Uterus (tissue), 4 donors: ENCODE results near the gene SDSL. TPM values are rescaled to one million over a fixed set of nuclear protein-coding genes. Genes with fewer than 3 reads are reported as not detected.

Experiments
- DNase-seq, 2 donors: peaks; one replicate each; pipeline ENCODE4 v3.0.0-alpha.2; 2019 to 2020
- H3K27ac ChIP-seq, 2 donors: fragments of 200-600 bp; sonication (generic); 1 replicate in 1 of 2; 2 replicates in 1 of 2; pipeline ENCODE4 v1.5.1; 2016 to 2018
- H3K27me3 ChIP-seq, 2 donors: fragments of 200-600 bp; sonication (generic); one replicate each; pipeline ENCODE4 v1.5.1; 2018 to 2019; ENCODE audit warnings: control low read depth in 1 of 2
- H3K36me3 ChIP-seq, 2 donors: fragments of 200-600 bp; sonication (generic); one replicate each; pipeline ENCODE4 v1.5.1; 2019; ENCODE audit warnings: control low read depth in 1 of 2
- H3K4me1 ChIP-seq, 2 donors: fragments of 200-600 bp; sonication (generic); one replicate each; pipeline ENCODE4 v1.5.1; 2018 to 2019; ENCODE audit warnings: control low read depth in 1 of 2
- H3K4me3 ChIP-seq, 2 donors: fragments of 200-600 bp; sonication (generic); 1 replicate in 1 of 2; 2 replicates in 1 of 2; pipeline ENCODE4 v1.5.1; 2018 to 2019; ENCODE audit warnings: mild to moderate bottlenecking in 1 of 2
- H3K9me3 ChIP-seq, 2 donors: fragments of 200-600 bp; sonication (generic); one replicate each; pipeline ENCODE4 v1.5.1; 2019; ENCODE audit warnings: control low read depth in 1 of 2
- CTCF ChIP-seq, 4 experiments: fragments of 200-600 bp in 2 of 4; fragments of 450-650 bp in 2 of 4; sonication (generic) in 2 of 4; IDR thresholded peaks; one replicate each; pipeline ENCODE4 v1.5.1; 2016 to 2019; ENCODE audit warnings: antibody characterized with exemption in 4 of 4, mild to moderate bottlenecking in 2 of 4, moderate library complexity in 1 of 4
- POLR2A ChIP-seq, 2 donors: fragments of 450-650 bp; IDR thresholded peaks; one replicate each; pipeline ENCODE4 v1.6.1; 2016; ENCODE audit warnings: antibody characterized with exemption in 2 of 2, mild to moderate bottlenecking in 1 of 2, moderate library complexity in 1 of 2
- intact Hi-C: fragments of 100-400 bp; cut with DNase I; formaldehyde crosslinking; loops from one replicate; pipeline ENCODE4 v1.15.1; 2023; ENCODE audit warnings: low total_unique reads
- total RNA-seq, 4 donors: library from RNA; depleted of rRNA in 3 of 4; stranded (reverse); fragments of >200 nt in 3 of 4; gene quantifications; one replicate each; pipeline versions ENCODE4 v1.1.0 to v1.2.4, GENCODE V29; 2014 to 2023
- donor health status: DM: yes; HTN: yes; CAD: no.

SDSL gene
- total RNA-seq, 4 donors from 2014 or later, result 0.26 to 3.0 (median 0.61) TPM; not detected in 1

GRCh38 chr12:113378291-113378690 lies 43.9 kb upstream of the SDSL start:
- Histone ChIP-seq H3K36me3 (no peaks in the 10 kb centered on the region), H3K4me1 (no peaks in the 10 kb centered on the region), H3K9me3 (no peaks in the 10 kb centered on the region), H3K27me3 (no peaks in the 10 kb centered on the region), H3K4me3 (no peak overlapping the region), H3K27ac (no peak overlapping the region)
- no peak for DNase-seq
- TF ChIP-seq POLR2A (IDR thresholded peaks at IDR 0.05) (no peak), CTCF (IDR thresholded peaks at IDR 0.05) (no peak)
- intact Hi-C loops, result no loop called here

- no peaks in the 10 kb centered on the region for H3K36me3 ChIP-seq
- intact Hi-C loops, result no loop called here
- H3K27me3 ChIP-seq, result no peaks in the 10 kb centered on the region
- H3K27ac ChIP-seq, result no peak overlapping the region
- no peak for DNase-seq
- TF ChIP-seq CTCF (IDR thresholded peaks at IDR 0.05) (no peak), POLR2A (IDR thresholded peaks at IDR 0.05) (no peak)
- no peaks in the 10 kb centered on the region for H3K9me3 ChIP-seq
- no peak overlapping the region for H3K4me3 ChIP-seq
- no peaks in the 10 kb centered on the region for H3K4me1 ChIP-seq
Measured at GRCh38 chr12:113381220-113381619, 41.0 kb upstream of the SDSL start.

DNA sequence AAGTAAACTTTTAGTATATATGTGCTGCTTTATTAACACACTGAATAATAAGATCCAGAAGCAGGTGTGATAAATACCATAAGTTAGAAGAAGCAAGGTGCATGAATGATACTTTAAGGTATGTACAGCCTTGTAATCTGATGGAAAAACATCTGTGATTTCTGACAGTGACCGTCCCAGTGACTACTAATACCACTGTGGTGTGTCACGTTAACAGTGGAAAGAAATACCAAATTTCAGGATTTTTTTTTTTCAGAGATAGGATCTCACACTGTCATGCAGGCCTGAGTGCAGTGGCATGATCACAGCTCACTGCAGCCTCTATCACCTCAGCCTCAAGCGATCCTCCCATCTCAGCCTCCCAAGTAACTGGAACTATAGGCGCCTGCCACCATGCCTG lies 40.0 kb upstream of the SDSL start:
- Histone ChIP-seq H3K9me3 (no peaks in the 10 kb centered on the region), H3K4me1 (no peaks in the 10 kb centered on the region), H3K27ac (no peak overlapping the region), H3K27me3 (no peaks in the 10 kb centered on the region), H3K36me3 (no peaks in the 10 kb centered on the region), H3K4me3 (no peak overlapping the region)
- DNase-seq, result no peak
- intact Hi-C loops, result no loop called here
- TF ChIP-seq CTCF (IDR thresholded peaks at IDR 0.05), result no peak
- TF ChIP-seq POLR2A (IDR thresholded peaks at IDR 0.05), result no peak

DNA sequence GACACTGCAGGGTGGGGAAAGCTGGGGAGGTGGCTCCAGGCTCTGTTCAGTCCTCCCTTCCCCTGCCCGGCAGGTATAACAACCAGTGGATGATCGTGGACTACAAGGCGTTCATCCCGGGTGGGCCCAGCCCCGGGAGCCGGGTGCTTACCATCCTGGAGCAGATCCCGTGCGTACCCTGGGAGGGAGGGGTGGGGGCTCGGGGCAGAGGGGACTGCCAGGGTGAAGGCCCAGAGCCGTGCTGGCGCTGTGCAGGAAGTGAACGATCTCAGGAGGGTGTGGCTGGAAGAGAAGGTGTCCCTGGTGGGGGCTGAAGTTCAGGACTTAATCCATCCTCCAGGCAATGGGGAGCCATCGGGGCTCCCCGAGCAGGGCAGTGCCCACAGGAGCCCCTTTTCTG lies 37.4 kb upstream of the SDSL start:
- no peak for TF ChIP-seq POLR2A (IDR thresholded peaks at IDR 0.05)
- no peak for TF ChIP-seq CTCF (IDR thresholded peaks at IDR 0.05)
- H3K27me3 ChIP-seq, result no peaks in the 10 kb centered on the region
- H3K27ac ChIP-seq, result no peak overlapping the region
- DNase-seq, result no peak
- no peaks in the 10 kb centered on the region for H3K36me3 ChIP-seq
- no peaks in the 10 kb centered on the region for H3K4me1 ChIP-seq
- no peaks in the 10 kb centered on the region for H3K9me3 ChIP-seq
- intact Hi-C loops, result no loop called here
- H3K4me3 ChIP-seq, result no peak overlapping the region

DNA sequence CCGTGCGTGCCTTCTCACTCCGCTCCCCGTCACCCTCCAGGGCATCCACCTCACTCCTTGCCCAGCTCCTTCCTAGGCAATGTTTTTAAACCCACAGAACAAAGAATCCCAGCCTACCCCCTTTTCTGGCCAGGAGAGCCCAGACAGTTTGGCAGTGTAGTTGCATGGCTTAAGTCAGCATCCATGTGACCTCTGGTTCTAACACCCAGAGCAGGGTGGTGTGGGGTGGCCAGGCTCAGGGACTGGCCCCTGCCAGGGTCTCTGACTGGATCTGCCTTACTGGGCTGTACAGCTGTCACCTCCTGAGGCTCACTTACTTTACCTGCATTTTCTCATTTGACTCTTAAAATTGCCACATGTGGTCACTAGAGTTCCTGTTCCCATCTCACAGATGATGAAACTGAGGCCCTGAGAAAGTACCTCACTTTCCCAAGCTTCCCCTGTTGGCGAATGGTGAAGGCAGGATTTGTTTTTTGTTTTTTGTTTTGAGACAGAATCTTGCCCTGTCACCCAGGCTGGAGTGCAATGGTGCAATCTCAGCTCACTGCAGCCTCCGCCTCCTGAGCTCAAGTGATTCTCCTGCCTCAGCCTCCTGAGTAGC lies 36.8 kb upstream of the SDSL start:
- Histone ChIP-seq H3K9me3 (no peaks in the 10 kb centered on the region), H3K4me3 (no peak overlapping the region), H3K36me3 (no peaks in the 10 kb centered on the region), H3K4me1 (no peaks in the 10 kb centered on the region), H3K27ac (no peak overlapping the region), H3K27me3 (no peaks in the 10 kb centered on the region)
- TF ChIP-seq CTCF (IDR thresholded peaks at IDR 0.05), result no peak
- TF ChIP-seq POLR2A (IDR thresholded peaks at IDR 0.05), result no peak
- no peak for DNase-seq
- intact Hi-C loops, result no loop called here
